Lower leg skin (tissue), 4 donors: Measurements from ENCODE around the gene MUC7. TPM values are rescaled to one million over a fixed set of nuclear protein-coding genes. Genes with fewer than 3 reads are reported as not detected.
"Not testable (repeated sequence)": the region's sequence is repeated elsewhere in the genome, so short reads cannot be mapped to it uniquely, and the experiment has no call there.

Source experiments
- DNase-seq, 2 donors: peaks; one replicate each; pipeline ENCODE4 v3.0.0-alpha.2; 2019; ENCODE audit warnings: low spot score in 2 of 2
- H3K4me3 ChIP-seq: fragments of 200-600 bp; sonication (generic); 2 replicates; pipeline ENCODE4 v1.5.1; 2017; ENCODE audit warnings: mild to moderate bottlenecking, low read depth; ENCODE audit not compliant: poor library complexity, severe bottlenecking
- POLR2A ChIP-seq, 2 donors: fragments of 450-650 bp; IDR thresholded peaks; one replicate each; pipeline ENCODE4 v1.6.1; 2016 to 2017; ENCODE audit warnings: antibody characterized with exemption in 2 of 2, mild to moderate bottlenecking in 1 of 2, moderate library complexity in 1 of 2
- WGBS, 2 donors: methylation state at CpG; one replicate each; pipeline ENCODE4 v1.1.5; 2018; 5-methylcytosine and 5-hydroxymethylcytosine counted together
- intact Hi-C: fragments of 100-400 bp; cut with DNase I; formaldehyde crosslinking; loops from one replicate; pipeline ENCODE4 v1.15.0; 2023; ENCODE audit warnings: low total_unique reads
- total RNA-seq, 4 donors: library from RNA; depleted of rRNA; stranded (reverse); fragments of >200 nt; gene quantifications; one replicate each; pipeline ENCODE4 v1.1.0, GENCODE V29; 2016
- TF ChIP-seq, protein P1 (sequence below), 3 donors: fragments of 450-650 bp; IDR thresholded peaks; one replicate each; pipeline ENCODE4 v1.5.1; 2016; ENCODE audit warnings: antibody characterized with exemption in 3 of 3, mild to moderate bottlenecking in 3 of 3, moderate library complexity in 2 of 3

MUC7 gene
- total RNA-seq, 4 donors from 2014 or later, result 0.21 to 7.3 (median 1.7) TPM

DNA sequence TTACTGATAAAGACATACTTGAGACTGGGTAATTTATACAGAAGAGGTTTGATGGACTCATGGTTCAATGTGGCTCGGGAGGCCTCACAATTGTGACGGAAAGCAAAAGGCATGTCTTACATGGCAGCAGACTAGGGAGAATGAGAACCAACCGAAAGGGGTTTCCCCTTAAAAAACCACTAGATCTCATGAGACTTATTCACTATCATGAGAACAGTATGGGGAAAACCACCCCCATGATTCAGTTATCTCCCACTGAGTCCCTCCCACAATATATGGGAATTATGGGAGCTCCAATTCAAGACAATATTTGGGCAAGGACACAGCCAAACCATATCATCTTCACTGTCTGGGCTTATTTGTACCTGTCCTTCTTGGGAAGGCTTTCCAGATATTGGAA lies 22.8 kb upstream of the MUC7 start:
- 87% methylated on average over 3 of the region's 3 CpGs for WGBS, 2 donors
- intact Hi-C loops, result no loop called here
- TF ChIP-seq POLR2A (IDR thresholded peaks at IDR 0.05), result no peak

DNA sequence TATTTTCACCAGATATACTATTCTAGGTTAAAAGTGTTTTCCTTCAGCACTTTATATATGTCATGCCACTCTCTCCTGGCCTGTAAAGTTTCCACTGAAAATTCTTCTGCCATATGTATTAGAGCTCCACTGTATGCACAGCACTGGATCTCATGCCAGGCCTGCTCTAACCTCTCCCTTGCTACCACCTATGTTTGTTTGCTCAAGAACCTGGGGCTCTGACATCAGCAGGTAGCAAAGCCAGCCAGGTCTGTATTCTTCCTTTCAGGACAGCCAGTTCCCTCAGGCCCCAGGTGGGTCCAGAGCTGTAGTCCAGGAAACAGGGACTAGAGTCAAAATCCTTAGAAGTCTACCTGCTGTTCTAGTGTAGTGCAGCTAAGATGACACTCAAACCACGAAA lies 19.1 kb upstream of the MUC7 start:
- WGBS, 2 donors, result 0 to 28% methylated on average over 1 of the region's 1 CpG
- intact Hi-C loops, result no loop called here
- TF ChIP-seq, protein P1, sequence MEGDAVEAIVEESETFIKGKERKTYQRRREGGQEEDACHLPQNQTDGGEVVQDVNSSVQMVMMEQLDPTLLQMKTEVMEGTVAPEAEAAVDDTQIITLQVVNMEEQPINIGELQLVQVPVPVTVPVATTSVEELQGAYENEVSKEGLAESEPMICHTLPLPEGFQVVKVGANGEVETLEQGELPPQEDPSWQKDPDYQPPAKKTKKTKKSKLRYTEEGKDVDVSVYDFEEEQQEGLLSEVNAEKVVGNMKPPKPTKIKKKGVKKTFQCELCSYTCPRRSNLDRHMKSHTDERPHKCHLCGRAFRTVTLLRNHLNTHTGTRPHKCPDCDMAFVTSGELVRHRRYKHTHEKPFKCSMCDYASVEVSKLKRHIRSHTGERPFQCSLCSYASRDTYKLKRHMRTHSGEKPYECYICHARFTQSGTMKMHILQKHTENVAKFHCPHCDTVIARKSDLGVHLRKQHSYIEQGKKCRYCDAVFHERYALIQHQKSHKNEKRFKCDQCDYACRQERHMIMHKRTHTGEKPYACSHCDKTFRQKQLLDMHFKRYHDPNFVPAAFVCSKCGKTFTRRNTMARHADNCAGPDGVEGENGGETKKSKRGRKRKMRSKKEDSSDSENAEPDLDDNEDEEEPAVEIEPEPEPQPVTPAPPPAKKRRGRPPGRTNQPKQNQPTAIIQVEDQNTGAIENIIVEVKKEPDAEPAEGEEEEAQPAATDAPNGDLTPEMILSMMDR (IDR thresholded peaks at IDR 0.05), result no peak
- TF ChIP-seq POLR2A (IDR thresholded peaks at IDR 0.05), result no peak

More for the DNA sequence above, 22.8 kb upstream of the MUC7 start:
- H3K4me3 ChIP-seq, result no peak overlapping the region
- DNase-seq, result no peak

DNA sequence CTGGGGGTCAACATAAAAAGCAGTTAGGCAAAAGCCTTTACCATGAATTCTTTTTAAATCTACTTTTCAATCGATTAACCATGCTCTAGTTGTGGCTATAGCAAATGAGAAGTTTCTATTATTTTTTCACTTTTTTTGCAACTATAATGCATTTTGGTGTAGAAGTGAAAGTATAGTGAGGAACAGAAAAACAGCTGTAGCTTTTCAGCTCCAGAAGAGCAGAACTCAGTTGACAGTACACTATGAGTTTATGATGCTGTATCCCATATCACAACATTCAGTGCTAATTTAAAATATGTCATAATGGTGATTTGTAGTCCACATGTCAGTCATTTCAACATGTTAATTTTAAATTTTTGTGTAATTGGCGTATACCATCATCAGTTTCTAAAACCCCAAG lies 8.7 kb upstream of the MUC7 start:
- TF ChIP-seq POLR2A (IDR thresholded peaks at IDR 0.05), result no peak
- TF ChIP-seq, protein P1 (IDR thresholded peaks at IDR 0.05), result no peak
- WGBS, 2 donors, result 47 to 66% methylated on average over 2 of the region's 2 CpGs
- no peak for DNase-seq
- intact Hi-C loops, result no loop called here
- no peak overlapping the region for H3K4me3 ChIP-seq

More for the DNA sequence above, 19.1 kb upstream of the MUC7 start:
- no peak overlapping the region for H3K4me3 ChIP-seq
- no peak for DNase-seq

DNA sequence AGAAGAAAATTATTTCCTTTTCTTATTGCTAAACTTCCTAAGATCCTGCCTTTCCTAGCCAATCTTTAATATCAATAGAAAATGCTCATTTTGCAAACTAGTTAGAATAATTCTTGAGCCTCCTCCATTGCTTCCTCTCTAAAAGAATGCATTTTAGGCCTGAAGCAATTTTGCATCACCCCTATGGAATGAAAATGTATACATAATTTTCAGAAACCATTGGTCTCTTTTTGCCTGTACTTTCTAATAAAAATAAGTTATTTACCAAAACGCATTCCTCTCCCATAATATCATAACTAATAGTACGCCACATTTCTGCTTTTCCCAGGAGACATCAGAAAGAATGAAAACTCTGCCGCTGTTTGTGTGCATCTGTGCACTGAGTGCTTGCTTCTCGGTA lies 1.7 kb downstream of the MUC7 start:
- no peak for DNase-seq
- TF ChIP-seq POLR2A (IDR thresholded peaks at IDR 0.05), result no peak
- TF ChIP-seq, protein P1 (IDR thresholded peaks at IDR 0.05), result no peak
- intact Hi-C loops, result no loop called here
- no peak overlapping the region for H3K4me3 ChIP-seq
- 67 to 70% methylated on average over 4 of the region's 4 CpGs for WGBS, 2 donors

DNA sequence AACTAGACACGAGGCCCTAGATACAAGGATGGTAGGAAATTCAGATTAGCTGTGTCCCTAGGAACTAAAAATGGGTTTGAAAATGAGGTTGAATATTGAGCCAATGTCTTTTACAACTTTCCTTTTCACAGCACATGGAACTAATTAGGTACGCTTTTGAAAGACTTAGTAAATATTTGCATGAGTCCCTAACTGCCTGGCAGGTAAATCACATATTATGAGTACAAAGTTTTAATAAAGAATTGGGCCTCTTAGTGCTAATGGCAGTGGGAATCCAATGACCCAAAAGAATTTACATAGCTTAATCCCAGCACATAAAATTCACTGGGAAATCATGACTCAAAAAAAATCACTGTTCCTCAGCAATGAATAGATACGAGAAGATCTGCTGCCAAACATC lies 16.8 kb downstream of the MUC7 start:
- WGBS, 2 donors, result 49 to 53% methylated on average over 3 of the region's 3 CpGs
- no peak overlapping the region for H3K4me3 ChIP-seq
- intact Hi-C loops, result no loop called here
- TF ChIP-seq, protein P1 (IDR thresholded peaks at IDR 0.05), result no peak
- TF ChIP-seq POLR2A (IDR thresholded peaks at IDR 0.05), result no peak
- no peak for DNase-seq

DNA sequence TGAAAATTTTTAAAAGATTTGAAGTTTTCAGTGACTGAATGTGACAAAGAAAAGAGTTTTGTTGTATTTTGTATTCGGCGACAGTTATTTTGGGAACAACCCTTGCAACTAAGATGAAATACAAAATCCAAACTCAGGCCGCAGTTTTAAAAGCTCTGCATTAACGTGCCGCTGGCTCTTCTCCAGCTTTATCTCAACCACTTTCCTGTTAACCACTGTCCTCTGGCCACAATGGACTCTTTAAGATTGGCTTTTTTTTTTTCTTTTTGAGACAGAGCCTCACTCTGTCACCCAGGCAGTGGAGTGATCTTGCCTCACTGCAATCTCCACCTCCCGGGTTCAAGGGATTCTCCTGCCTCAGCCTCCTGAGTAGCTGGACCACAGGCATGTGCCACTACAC lies 24.2 kb downstream of the MUC7 start:
- intact Hi-C loops, result no loop called here
- TF ChIP-seq POLR2A (IDR thresholded peaks at IDR 0.05), result no peak
- TF ChIP-seq, protein P1 (IDR thresholded peaks at IDR 0.05), result no peak
- 82% methylated on average over 6 of the region's 6 CpGs for WGBS, 2 donors
- no peak for DNase-seq
- H3K4me3 ChIP-seq, result no peak overlapping the region

DNA sequence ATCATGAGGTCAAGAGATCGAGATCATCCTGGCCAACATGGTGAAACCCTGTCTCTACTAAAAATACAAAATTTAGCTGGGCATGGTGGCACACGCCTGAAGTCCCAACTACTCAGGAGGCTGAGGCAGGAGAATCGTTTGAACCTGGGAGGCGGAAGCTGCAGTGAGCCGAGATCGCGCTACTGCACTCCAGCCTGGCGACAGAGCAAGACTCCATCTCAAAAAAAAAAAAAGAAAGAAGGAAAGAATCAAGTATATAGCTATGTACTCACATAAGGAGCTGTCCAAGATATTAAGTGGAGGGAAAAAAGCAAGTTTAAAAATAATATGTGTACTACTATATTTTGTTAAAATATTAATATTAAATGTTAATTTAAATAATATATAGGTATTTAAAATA lies 29.8 kb downstream of the MUC7 start:
- 84 to 90% methylated on average over 8 of the region's 8 CpGs for WGBS, 2 donors
- DNase-seq, intact Hi-C loops, H3K4me3 ChIP-seq: not testable (repeated sequence)
